Gastrocnemius medialis (tissue), 4 donors: ENCODE measurements around the gene MT1B. TPM values are rescaled to one million over a fixed set of nuclear protein-coding genes. Genes with fewer than 3 reads are reported as not detected.

ENCODE experiments used
- ATAC-seq, 2 donors: fragments of 150-250 bp; one replicate each; pipeline ENCODE4 v1.9.1; 2016
- DNase-seq, 2 donors: peaks; one replicate each; pipeline ENCODE4 v3.0.0-alpha.2; 2019
- H3K27ac ChIP-seq, 4 donors: fragments of 200-600 bp; sonication (generic); 1 replicate in 1 of 4; 2 replicates in 3 of 4; pipeline ENCODE4 v1.5.1; 2016 to 2018; ENCODE audit warnings: mild to moderate bottlenecking in 2 of 4, moderate library complexity in 1 of 4
- H3K27me3 ChIP-seq, 3 donors: fragments of 200-600 bp; sonication (generic) in 2 of 3; 1 replicate in 1 of 3; 2 replicates in 2 of 3; pipeline versions ENCODE4 v1.5.1 to v1.6.0; 2016 to 2019; ENCODE audit warnings: mild to moderate bottlenecking in 1 of 3, moderate library complexity in 1 of 3
- H3K36me3 ChIP-seq, 2 donors: fragments of 200-600 bp; sonication (generic) in 1 of 2; one replicate each; pipeline ENCODE4 v1.5.1; 2017 to 2018
- H3K4me1 ChIP-seq, 2 donors: fragments of 200-600 bp; sonication (generic) in 1 of 2; one replicate each; pipeline ENCODE4 v1.5.1; 2016 to 2017; ENCODE audit warnings: mild to moderate bottlenecking in 2 of 2
- H3K4me3 ChIP-seq, 4 donors: fragments of 200-600 bp; sonication (generic) in 3 of 4; 1 replicate in 1 of 4; 2 replicates in 3 of 4; pipeline ENCODE4 v1.5.1; 2016 to 2019; ENCODE audit warnings: mild to moderate bottlenecking in 2 of 4
- H3K9me3 ChIP-seq, 3 donors: fragments of 200-600 bp; sonication (generic) in 2 of 3; 1 replicate in 1 of 3; 2 replicates in 2 of 3; pipeline ENCODE4 v1.5.1; 2016 to 2019
- POLR2A ChIP-seq, 2 donors: fragments of 450-650 bp; IDR thresholded peaks; one replicate each; pipeline ENCODE4 v1.6.1; 2017; ENCODE audit warnings: antibody characterized with exemption in 2 of 2, mild to moderate bottlenecking in 2 of 2, moderate library complexity in 2 of 2
- in situ Hi-C, 4 donors: fragments of 200-750 bp; cut with MboI; loops; one replicate each; pipeline versions ENCODE4 v1.15.0 to v1.8.0; 2017; ENCODE audit warnings: low sequenced_read_pairs in 4 of 4
- intact Hi-C: fragments of 100-400 bp; cut with DNase I; formaldehyde crosslinking; loops from one replicate; pipeline ENCODE4 v1.15.1; 2023; ENCODE audit warnings: low total_unique reads
- total RNA-seq, 4 donors: library from RNA; depleted of rRNA; stranded (reverse); fragments of >200 nt; gene quantifications; one replicate each; pipeline versions ENCODE4 v1.1.0 to v1.2.3, GENCODE V29; 2016
- TF ChIP-seq, protein P1 (sequence below), 5 experiments: fragments of 450-650 bp in 3 of 5; fragments of 200-600 bp in 2 of 5; sonication (generic) in 2 of 5; IDR thresholded peaks in 4 of 5; conservative IDR thresholded peaks in 1 of 5; 1 replicate in 4 of 5; 2 replicates in 1 of 5; pipeline ENCODE4 v1.5.1; 2016 to 2019; ENCODE audit warnings: antibody characterized with exemption in 5 of 5, mild to moderate bottlenecking in 3 of 5, moderate library complexity in 3 of 5

The MT1B gene
- total RNA-seq, 4 donors from 2014 or later, result not detected

DNA sequence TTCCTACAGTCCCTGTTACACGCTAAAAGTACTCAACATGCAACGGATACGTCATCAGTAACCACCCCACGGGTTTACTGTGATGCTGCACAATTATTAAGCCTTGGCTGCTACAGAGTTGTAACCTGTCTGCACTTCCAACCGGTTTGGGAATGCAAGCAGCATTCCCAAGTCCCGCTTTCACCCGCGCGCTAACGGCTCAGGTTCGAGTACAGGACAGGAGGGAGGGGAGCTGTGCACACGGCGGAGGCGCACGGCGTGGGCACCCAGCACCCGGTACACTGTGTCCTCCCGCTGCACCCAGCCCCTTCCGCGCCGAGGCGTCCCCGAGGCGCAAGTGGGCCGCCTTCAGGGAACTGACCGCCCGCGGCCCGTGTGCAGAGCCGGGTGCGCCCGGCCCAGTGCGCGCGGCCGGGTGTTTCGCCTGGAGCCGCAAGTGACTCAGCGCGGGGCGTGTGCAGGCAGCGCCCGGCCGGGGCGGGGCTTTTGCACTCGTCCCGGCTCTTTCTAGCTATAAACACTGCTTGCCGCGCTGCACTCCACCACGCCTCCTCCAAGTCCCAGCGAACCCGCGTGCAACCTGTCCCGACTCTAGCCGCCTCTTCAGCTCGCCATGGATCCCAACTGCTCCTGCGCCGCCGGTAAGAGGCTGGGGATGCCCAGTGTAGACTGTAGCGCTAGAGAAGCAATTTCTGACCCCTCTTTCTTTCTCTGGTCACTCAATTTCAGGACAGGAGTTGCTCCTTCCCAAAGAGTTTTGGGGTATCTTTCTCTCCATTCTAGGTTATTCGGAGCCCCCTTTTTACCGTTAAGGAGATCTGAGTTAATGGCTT lies 43.4 kb upstream of the MT1B start, which contains the start of gene MT2A:
Gene MT2A (plus strand): TSS at position 542 of the 833 bp plus-strand sequence. CDS start 72 bp downstream, at position 614.
- in situ Hi-C loops, result loop anchor here in 2 of 4 donors (5.0 to 10.0 kb wide), 2 partner anchors 74 to 93 kb away; partner anchors contain the start of gene MT1X (in 2 of the 2)
- peak within 1 kb of the TSS; percentile 95 to 99 (median 98) for H3K27ac ChIP-seq
- ATAC-seq (peak; percentile 18 to 19), DNase-seq (peak; percentile 94 to 97)
- peaks cover 71 to 83% of the 10 kb centered on the region in 2 donors for H3K4me1 ChIP-seq
- no peaks in the 10 kb centered on the region for H3K27me3 ChIP-seq
- intact Hi-C loops, result loop anchor here (1.0 to 5.0 kb wide), 3 partner anchors 74 to 454 kb away; partner anchors contain the start of genes HERPUD1 and MT1X
- TF ChIP-seq, protein P1, sequence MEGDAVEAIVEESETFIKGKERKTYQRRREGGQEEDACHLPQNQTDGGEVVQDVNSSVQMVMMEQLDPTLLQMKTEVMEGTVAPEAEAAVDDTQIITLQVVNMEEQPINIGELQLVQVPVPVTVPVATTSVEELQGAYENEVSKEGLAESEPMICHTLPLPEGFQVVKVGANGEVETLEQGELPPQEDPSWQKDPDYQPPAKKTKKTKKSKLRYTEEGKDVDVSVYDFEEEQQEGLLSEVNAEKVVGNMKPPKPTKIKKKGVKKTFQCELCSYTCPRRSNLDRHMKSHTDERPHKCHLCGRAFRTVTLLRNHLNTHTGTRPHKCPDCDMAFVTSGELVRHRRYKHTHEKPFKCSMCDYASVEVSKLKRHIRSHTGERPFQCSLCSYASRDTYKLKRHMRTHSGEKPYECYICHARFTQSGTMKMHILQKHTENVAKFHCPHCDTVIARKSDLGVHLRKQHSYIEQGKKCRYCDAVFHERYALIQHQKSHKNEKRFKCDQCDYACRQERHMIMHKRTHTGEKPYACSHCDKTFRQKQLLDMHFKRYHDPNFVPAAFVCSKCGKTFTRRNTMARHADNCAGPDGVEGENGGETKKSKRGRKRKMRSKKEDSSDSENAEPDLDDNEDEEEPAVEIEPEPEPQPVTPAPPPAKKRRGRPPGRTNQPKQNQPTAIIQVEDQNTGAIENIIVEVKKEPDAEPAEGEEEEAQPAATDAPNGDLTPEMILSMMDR (IDR thresholded peaks at IDR 0.05 in 4 of 5, conservative IDR thresholded peaks at IDR 0.05 in 1 of 5), result peak in 1 of 5 experiments; percentile 11
- TF ChIP-seq POLR2A (IDR thresholded peaks at IDR 0.05), result peak in 1 of 2 donors; percentile 99
- peak within 1 kb of the TSS; percentile 60 to 75 (median 70) for H3K4me3 ChIP-seq
- H3K36me3 ChIP-seq, result no peaks in the 10 kb centered on the region
- no peaks in the 10 kb centered on the region for H3K9me3 ChIP-seq

GRCh38 chr16:56608876-56609462 lies 42.7 kb upstream of the MT1B start:
- DNase-seq (peak in 1 of 2 donors; percentile 58), ATAC-seq (no peak)
- TF ChIP-seq, protein P1 (IDR thresholded peaks at IDR 0.05 in 4 of 5, conservative IDR thresholded peaks at IDR 0.05 in 1 of 5), result peak in 1 of 5 experiments; percentile 13
- TF ChIP-seq POLR2A (IDR thresholded peaks at IDR 0.05), result no peak
- in situ Hi-C loops, result loop anchor here in 2 of 4 donors (5.0 to 10.0 kb wide), 2 partner anchors 73 to 94 kb away; partner anchors contain the start of gene MT1X (in 2 of the 2)
- Histone ChIP-seq H3K27me3 (no peaks in the 10 kb centered on the region), H3K4me3 (peak overlapping the region; percentile 60 to 75 (median 70)), H3K36me3 (no peaks in the 10 kb centered on the region), H3K4me1 (peaks cover 69 to 78% of the 10 kb centered on the region in 2 donors), H3K9me3 (no peaks in the 10 kb centered on the region), H3K27ac (peak overlapping the region; percentile 95 to 99 (median 98))
- intact Hi-C loops, result loop anchor here (1.0 to 5.0 kb wide), 3 partner anchors 73 to 453 kb away; partner anchors contain the start of genes HERPUD1 and MT1X

DNA sequence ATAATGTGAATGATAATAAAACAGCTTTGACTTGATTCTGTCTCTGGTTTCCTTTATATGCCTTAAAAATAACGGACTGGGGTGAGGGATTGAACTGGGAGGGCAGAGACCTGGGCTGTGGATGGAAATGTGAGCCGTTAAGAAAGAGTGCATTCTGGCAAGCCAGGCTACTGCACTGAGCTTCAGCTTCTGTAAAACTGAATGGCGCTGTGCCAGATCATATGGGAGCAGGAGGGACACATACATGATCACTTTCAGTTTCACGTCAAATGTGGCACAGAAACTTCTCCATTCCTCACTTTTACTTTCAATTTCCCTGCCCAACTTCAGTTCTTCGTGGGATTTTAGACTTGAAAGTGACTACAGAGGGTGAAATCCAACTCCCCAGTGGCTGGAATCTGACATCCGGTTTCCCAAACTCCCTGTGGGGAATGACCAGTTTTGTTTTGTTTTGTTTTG lies 42.2 kb upstream of the MT1B start:
- TF ChIP-seq, protein P1 (IDR thresholded peaks at IDR 0.05 in 4 of 5, conservative IDR thresholded peaks at IDR 0.05 in 1 of 5), result peak in 2 of 5 experiments; percentile 10 to 12
- TF ChIP-seq POLR2A (IDR thresholded peaks at IDR 0.05), result no peak
- in situ Hi-C loops (loop anchor here in 2 of 4 donors (5.0 to 10.0 kb wide), 2 partner anchors 73 to 95 kb away; partner anchors contain the start of gene MT1X (in 2 of the 2)), intact Hi-C loops (loop anchor here (5.0 kb wide), 1 partner anchor 453 kb away; no protein-coding TSS in a partner anchor)
- no peaks in the 10 kb centered on the region for H3K36me3 ChIP-seq
- peak; percentile 70 to 80 for DNase-seq
- no peaks in the 10 kb centered on the region for H3K27me3 ChIP-seq
- ATAC-seq, result peak in 1 of 2 donors; percentile 5
- H3K4me3 ChIP-seq, result peak overlapping the region; percentile 60 to 75 (median 70)
- H3K9me3 ChIP-seq, result no peaks in the 10 kb centered on the region
- H3K4me1 ChIP-seq, result peaks cover 64 to 73% of the 10 kb centered on the region in 2 donors
- peak overlapping the region; percentile 95 to 99 (median 98) for H3K27ac ChIP-seq

DNA sequence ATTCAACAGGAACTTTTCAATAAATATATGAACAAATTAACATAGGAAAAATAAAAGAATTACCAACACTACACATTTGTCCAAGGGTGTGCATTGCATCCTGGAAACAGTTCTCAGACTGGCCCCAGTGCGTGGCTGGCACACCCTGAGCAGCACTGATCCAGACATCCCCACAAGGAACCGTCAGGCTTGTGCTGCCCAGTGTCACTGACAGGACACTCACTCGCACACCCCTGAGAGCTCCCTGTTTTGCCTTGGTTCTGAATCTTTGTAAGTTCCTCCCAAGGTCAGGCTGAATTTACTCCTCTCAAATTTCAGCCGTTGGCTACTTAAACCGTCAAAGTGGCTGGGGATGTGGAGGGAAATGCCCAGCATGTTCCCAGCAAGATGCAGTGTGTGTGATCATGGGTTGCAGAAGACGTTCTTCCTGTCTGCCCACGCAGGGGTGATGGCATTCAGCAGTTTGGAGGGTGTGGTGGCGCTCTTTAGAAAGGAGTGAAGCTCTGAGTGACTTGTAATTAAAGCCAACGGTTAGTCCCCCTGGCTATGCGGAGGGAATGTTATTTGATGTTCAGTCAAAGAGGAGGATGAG lies 41.6 kb upstream of the MT1B start:
- H3K4me1 ChIP-seq, result peaks cover 58 to 66% of the 10 kb centered on the region in 2 donors
- peak; percentile 5 to 19 for ATAC-seq
- no peaks in the 10 kb centered on the region for H3K36me3 ChIP-seq
- peak overlapping the region; percentile 95 to 99 (median 98) for H3K27ac ChIP-seq
- peak; percentile 64 to 86 for DNase-seq
- intact Hi-C loops (no loop called here), in situ Hi-C loops (no loop called here)
- H3K9me3 ChIP-seq, result no peaks in the 10 kb centered on the region
- H3K4me3 ChIP-seq, result peak overlapping the region; percentile 60 to 75 (median 70)
- TF ChIP-seq POLR2A (IDR thresholded peaks at IDR 0.05), result peak in 1 of 2 donors; percentile 67
- TF ChIP-seq, protein P1 (IDR thresholded peaks at IDR 0.05 in 4 of 5, conservative IDR thresholded peaks at IDR 0.05 in 1 of 5), result no peak
- no peaks in the 10 kb centered on the region for H3K27me3 ChIP-seq
